NCI-H524 (cell line): ENCODE results near the gene CA5A.
"Not testable (repeated sequence)": the region's sequence is repeated elsewhere in the genome, so short reads cannot be mapped to it uniquely, and the experiment has no call there.

Source experiments
- DNase-seq, 2 experiments: peaks; one replicate each; lab custom pipeline; 2025; lab: John Stamatoyannopoulos, UW

CA5A gene

GRCh38 chr16:87895641-87896141 is 40.6 kb downstream of the CA5A start:
- no peak for DNase-seq

GRCh38 chr16:87894005-87894404 is 42.3 kb downstream of the CA5A start:
- DNase-seq: not testable (repeated sequence)

DNA sequence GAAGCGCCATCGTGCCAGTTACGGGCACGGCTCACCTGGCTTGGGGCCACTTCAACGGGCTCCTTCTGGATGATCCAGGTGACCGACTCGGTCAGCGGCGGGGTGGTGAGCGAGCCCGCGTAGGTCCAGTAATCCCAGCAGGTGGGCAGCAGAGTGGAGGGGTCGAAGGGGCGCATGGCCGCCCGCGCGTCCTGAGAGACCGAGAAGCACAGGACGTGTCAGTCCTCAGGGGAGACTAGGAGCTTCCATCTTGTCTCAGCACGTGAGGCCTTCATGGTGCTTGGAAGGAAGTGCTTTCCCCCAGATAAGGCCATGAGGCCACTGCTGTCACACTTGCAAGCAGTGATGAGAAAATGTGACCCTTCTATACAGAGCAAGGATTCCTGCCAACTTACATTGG is 44.6 kb downstream of the CA5A start:
- DNase-seq: no peak

- DNase-seq: not testable (repeated sequence)
Measured at GRCh38 chr16:87889762-87890161, 46.6 kb downstream of the CA5A start.

DNA sequence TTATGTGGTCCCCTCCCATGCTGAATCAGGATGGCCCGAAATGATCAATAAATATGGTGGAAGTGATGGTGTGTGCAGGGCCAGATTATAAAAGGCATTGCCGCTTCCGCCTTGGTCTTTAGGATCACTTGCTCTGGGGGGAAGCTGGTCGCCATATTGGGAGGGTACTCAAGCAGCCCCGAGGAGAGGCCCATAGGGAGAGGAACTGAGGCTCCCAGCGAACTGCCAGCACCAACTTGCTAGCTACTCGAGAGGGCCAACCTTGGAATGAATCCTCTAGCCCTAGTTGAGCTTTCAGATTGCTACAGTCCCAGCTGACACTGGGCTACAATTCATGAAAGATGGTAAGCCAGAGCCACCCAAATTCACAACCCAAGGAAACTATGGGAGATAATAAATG is 48.0 kb downstream of the CA5A start:
- not testable (repeated sequence) for DNase-seq

DNA sequence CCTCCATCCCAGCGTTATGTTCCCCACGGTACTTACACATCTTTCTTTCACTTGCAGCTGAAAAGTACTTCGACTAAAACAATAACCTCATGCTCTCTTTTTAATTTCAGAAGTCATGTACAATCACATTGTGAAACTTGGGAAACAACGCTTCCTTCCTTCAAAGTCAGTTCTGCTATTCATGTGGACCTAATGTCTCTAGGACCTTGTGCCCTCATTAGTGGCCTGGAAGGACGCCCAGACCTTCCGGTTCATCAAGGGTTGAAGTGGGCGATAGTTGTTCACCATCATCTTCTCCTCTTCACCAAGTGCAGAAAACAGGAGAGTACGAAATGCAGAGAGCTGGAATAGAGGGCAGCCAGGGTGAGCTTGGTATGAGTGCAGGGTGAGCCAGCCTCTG is 48.4 kb downstream of the CA5A start:
- DNase-seq: not testable (repeated sequence)

DNA sequence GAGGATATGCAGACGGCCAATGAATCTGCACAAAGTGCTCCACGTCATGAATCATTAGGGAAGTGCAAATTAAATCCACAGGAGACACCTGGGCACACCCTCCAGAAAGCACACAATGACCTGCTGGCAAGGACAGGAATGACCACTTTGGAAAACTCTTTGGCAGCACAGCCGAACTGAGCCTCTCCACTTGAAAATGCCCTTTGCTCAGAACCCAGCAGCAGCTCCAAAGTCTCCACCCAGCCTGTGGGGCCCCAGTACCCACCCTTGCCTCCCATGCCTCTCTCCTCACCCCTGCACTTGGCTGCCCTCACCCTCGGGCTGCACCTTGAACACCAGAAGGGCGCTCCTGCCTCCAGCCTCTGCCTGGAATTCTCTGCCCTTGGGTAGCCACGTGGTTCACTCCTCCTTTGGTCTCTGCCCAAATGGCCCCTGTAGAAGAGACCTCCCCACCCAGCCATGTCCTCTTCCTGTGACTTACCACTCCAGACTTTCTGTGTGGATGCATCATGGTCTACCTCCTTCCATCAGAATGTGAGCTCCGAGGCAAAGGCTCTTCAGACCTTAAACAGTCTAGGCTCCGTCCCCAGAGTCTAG is 50.9 kb downstream of the CA5A start:
- DNase-seq: not testable (repeated sequence)

DNA sequence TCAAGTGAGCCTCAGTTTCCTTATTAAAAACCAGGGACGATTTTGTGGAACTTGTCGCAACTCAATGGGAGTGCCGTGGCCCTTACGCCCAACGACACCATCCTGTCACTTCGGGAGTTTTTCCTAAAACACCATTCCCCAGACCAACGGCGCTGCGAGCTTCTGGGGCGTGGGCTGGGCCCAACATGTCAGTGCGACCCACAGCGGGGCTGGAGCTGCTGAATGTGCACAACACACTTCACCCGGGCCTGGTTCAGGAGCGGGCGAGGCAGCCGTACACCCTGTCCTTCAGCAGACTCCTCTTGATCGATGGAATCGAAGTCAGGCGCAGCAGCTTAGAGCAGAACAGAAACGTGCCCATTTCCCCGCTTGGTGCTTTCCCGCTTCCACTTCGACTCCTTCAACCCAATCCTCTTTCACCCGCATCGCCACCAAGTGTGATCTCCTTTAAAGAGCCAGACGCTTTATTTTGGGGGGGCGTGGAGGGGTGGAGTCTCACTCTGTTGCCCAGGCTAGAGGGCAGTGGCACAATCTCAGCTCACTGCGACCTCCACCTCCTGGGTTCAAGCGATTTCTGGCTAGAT is 53.8 kb downstream of the CA5A start:
- DNase-seq: no peak

DNA sequence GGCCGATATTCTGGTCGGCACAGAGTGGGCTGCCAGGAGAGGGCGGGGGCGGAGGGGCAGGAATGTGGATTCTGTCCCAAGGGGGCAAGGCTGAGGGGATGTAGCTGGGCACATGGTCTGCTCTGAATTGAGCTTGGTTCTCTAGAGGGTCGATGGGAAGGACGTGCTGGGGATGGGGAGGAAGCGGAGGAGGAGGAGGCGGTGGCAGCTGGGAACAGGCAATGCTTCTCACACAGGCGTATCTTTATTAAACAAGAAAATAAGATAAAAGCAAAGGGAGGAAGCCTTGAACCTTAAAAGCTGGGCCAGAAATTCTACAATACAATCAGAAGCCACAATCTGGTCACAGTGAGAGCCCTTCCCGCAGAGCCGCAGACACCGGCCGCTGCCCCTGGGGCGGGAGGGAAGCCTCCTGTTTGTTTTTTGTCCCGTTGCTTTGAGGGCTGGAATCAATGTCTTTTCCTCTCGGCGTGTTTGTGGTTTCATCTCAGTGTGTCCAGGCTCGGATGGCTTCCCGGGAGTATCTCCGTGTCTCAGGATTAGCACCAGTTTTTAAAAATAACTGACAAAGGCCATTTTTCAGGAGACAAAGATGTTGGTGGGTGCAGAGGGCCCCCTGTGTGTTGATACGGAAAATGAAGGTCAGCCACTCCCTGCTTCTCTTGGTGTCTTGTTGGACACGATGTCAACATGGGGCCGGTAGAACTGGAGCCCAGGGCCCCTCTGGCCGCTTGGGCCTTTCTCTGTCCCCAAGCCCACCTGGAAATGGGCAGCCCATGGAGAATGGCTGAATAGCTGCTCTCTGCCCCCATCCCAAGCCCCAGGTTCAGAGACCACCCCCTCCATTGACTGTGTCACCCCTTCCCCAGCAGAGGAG is 54.8 kb downstream of the CA5A start:
- peak; percentile 64 to 76 for DNase-seq

DNA sequence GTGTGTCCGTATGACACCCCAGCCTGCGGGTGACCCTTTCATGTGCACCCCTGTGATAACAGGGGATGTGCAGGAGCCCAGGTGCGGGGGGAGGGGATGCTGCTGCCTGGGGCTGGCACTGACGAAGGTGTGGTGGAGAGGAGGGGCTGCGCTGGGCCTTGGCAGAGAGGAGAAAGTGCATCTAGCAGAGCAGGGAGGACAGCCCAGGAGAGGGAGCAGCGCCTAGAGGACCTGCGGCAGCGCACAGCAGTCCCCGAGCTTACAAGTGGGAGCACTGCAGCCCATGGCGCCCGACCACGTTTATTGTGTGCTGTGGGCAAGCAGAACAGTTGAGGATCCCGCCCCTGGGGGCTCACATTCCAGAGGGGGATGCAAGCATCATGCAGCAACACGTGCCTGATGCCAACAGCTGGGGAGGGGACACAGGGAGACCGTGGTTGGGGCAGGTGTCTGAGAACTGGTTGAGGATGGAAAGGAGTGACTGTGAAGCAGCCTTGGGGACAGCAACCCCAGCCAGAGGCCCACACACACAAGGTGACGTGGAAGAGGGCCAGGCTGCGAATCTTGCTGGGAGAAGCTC is 56.1 kb downstream of the CA5A start:
- no peak for DNase-seq

GRCh38 chr16:87879411-87880013 is 56.8 kb downstream of the CA5A start:
- not testable (repeated sequence) for DNase-seq

GRCh38 chr16:87878704-87879103 is 57.6 kb downstream of the CA5A start:
- DNase-seq: peak in 1 of 2 experiments; percentile 19

DNA sequence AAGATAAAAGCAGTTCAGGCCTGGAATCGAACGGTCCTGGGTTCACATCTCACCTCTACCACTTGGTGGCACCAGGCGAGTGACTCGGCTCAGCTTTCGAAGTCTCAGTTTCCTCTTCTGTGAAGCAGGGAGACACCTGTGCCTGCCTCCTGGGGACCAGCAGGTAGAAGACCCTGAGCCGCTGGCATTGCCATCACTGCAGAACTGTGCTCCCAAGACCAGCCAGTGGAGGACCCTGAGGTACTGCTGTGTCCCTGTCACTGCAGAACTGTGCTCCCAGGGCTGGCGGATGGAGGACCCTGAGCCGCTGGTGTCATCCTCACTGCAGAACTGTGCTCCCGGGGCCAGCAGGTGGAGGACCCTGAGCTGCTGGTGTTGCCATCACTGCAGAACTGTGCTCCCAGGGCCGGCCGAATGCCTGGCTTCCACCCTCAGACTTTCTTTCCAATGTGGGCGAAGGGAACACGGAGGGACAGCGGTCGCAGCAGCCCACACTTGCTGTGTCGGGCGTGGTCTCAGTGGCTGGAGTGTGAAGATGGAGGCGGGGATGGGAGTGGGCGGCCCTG is 58.3 kb downstream of the CA5A start:
- DNase-seq: no peak

DNA sequence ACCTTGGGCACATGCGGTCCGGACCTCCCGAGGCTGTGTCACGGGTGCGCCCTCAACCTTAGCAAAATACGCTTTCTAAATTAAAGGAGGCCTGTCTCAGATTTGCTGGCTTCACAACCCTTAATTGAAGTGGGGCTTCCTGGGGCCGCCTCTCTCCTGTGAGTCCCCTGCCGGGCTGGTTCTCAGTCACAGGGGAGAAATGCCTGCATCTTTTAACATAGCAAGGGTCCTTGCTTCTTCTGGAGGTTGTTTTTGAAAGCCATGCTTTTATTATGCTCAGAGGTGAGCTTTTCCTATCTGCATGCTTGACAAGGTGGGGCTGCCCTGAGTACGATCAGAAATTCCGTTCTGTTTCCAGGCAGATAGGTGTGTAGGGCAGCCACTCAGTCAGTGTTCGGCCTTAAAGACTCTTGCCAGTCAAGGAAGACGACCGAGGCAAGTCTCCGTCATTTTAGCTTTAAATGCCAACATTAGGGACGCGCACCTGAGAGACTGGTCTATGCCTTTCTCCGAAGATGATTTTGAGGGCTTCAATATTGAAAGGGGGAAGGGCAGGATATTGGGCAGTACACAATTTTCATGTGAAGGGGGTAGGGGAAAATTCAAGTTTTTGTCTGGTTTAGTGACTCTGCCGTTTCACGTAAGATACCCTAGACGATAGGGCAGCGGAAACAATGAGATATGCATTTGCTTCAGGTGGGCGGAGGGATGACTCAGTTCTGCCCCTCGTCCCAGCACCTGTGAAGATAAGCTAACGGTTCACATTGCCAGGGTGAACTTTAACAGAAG is 61.5 kb downstream of the CA5A start:
- DNase-seq: no peak

GRCh38 chr16:87870418-87871291 is 65.7 kb downstream of the CA5A start:
- not testable (repeated sequence) for DNase-seq

DNA sequence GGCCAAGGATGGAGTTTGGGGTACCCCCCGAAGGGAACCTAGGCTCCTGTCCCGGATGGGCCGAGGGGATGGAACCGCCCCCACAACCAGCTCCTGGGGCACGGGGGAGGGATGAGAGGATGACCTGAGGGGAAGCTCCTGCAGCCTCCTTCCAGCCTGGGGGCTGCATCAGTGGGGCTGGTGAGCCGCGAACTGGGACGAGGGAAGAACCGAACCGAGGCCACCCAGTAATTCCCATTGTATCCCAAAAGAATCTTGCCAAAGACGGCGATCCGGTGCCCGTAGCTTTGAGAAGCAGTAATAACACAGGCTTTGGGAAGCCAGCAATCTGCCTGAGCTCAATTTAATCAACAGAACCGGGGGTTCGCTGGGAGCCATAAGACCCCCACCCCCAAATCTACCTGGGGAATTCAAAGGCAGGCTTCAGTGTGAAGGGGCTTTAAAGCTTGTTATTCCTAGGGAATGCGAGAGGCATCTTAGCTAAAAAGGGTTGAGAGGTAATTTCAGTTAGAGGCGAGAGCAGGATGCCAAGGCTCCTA is 66.4 kb downstream of the CA5A start:
- not testable (repeated sequence) for DNase-seq

- DNase-seq: peak in 1 of 2 experiments; percentile 69
Measured at GRCh38 chr16:87869061-87869878, 67.1 kb downstream of the CA5A start, which contains the start of gene SLC7A5. Gene SLC7A5 (minus strand): TSS chr16:87869507. CDS start chr16:87869422, 85 bp downstream.

DNA sequence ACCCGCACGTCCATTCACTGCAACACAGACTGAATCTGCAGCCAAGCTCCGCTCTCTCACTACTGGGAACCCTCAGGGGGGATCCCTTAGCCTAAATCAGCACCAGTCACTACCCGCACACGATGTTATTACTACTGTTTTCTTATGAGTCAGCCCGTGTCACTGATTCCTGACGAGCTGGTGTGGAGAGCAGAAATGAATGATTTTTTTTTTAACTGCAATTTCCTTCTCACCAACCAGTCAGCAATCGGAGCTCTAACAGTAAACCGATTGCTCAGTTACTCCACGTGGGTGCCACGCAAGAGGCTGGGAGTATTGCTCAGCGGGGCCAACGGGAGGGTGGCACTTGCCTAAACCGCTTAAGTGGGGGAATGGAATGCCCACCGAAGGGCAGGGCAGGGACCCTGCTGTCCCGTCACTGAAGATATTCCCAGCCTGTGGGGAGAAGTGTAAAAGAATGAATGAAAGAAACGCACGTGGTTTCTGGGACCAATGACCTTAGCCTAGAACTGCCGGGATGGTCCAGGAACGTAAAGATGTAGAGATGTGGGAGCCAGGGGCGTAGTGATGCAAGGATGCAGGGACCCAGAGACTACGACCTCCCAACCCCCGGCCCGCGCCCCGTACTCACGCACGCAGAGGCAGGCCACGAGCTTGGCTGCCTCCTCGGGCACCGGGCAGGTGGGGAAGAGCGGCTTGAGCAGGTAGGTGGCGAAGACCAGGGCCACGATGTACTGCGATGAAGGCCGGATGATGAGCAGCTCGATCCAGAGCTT is 67.9 kb downstream of the CA5A start:
- peak in 1 of 2 experiments; percentile 27 for DNase-seq
